Embryonic facial prominence (tissue), 1 donor: ENCODE measurements around the gene UBL7.
"Not testable (repeated sequence)": the region's sequence is repeated elsewhere in the genome, so short reads cannot be mapped to it uniquely, and the experiment has no call there.

Experiments
- DNase-seq: peaks from one replicate; pipeline ENCODE4 v3.0.0-alpha.2; 2016; ENCODE audit errors: extremely low spot score

Gene UBL7, protein sequence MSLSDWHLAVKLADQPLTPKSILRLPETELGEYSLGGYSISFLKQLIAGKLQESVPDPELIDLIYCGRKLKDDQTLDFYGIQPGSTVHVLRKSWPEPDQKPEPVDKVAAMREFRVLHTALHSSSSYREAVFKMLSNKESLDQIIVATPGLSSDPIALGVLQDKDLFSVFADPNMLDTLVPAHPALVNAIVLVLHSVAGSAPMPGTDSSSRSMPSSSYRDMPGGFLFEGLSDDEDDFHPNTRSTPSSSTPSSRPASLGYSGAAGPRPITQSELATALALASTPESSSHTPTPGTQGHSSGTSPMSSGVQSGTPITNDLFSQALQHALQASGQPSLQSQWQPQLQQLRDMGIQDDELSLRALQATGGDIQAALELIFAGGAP

DNA sequence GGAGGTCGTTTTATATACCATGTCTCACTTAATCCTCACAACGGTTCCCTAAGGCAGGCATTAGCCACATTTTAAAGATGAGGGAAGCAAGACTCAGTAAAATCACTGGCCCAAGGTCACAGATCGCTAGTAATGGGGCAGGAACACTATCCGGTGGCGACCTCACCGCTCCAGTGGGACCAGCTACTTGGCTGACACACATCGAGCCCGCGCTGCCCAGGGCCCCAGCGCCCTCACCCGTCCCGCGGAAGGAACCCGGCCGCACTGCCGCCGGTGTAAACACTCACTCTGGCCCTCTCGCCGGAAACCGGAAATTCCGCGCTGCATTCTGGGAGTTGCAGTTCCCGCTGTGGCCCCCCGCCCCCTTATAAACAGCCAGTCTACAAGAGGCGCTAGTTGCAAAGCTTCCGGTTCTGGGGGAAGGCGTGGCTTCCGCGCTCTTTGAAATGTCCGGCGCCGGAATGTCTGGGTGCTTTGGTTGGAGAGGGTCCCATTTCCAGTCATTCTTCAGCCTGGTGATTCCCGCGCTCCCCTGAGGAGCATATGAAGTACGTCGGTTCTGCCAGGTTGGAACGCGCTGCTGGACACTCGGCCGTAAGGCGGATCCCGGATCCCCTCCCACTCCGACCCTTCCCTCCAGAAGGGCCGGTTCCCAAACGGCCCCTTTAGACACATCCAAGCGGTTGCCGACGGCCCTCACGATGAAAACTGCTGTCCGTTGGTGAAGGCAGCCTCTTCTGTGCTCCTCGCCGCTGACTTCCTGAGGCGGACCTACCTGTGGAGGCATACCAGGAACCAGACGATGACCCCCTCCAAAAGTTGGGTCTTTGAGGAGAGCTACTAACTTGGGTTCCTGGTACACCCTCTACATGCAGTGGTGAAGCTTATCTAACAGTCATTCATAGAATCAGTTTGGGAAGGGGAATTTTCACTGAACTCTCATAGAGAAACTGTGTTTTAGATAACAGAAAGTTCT, at the start of gene UBL7:
TSS of gene UBL7 (minus strand) at position 290 of the 976 bp plus-strand sequence. CDS start 2,293 bp downstream, outside the sequence.
- DNase-seq: peak; percentile 91

GRCh38 chr15:74506515-74506840, 45.5 kb upstream of the UBL7 start:
- no peak for DNase-seq

DNA sequence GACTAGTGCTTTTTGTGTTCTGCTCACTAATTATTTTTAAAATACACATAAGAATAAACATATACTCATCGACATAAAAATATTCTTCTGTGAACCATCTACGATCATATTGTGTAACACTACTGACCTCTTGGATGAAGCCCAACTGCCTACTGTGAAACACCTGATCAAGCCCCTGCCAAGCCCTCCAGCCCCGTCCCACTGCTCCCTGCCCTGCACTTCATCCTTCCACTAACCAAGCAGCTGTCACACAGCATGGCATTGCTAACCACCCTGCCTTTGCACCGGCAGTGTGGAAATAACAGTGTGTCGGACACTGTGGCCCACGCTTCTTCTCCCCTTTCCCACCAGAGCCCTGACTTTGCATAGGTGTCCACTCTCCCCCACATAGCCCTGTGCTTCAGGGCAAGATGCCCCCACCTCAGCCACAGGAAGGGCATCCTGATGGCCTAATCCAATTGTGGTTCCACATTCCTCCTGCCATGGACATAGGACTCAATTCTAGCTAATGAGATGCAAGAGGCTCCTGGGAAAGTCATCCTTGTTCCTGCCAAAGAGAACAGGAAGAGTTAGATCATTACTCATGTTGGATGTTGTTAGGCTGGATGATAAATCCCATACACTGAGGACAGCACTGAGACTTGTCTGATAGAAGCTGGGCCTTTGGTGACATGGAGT, 45.0 kb upstream of the UBL7 start:
- no peak for DNase-seq

DNA sequence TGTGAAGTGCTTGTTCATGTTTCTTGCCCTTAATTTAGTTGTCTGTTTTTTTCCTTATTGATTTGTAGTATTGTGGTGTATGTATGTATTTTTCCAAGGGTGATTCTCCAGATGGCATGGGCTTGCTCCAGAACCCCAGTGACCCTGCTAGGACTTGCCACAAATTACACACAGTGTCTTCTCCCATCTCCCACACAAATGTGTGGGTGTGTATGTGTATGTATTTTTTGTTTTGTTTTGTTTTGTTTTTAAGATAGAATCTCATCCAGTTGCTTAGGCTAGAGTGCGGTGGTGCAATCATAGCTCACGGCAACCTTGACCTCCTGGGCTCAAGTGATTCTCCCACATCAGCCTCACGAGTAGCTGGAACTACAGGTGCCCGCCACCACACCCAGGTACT, 43.9 kb upstream of the UBL7 start:
- DNase-seq: no peak

- DNase-seq: no peak
Measured at GRCh38 chr15:74504418-74504817, 43.5 kb upstream of the UBL7 start.

DNA sequence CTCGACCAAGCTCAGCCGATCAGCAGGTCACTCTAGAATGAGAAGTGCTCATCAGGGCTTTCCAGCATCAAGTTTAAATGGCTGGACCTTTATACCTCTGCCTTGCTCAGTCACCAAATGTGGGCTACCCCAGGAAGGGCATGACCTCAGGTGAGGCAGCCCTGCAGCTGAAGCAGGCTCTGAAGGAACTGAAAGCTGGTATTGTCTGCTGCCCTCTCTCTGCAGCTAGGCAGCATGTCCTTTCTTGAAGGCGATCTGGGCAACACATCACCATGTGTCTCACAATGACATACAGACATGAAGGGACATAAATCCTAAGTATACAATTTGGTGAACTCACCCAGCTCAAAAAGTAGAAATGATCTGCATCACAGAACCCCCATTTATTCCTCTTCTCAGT, 41.3 kb upstream of the UBL7 start:
- DNase-seq: no peak

GRCh38 chr15:74500401-74500800, 39.4 kb upstream of the UBL7 start:
- DNase-seq: no peak

- no peak for DNase-seq
Measured at GRCh38 chr15:74499366-74499765, 38.4 kb upstream of the UBL7 start.

- DNase-seq: no peak
Measured at GRCh38 chr15:74497584-74497983, 36.6 kb upstream of the UBL7 start.

- no peak for DNase-seq
Measured at GRCh38 chr15:74496648-74497047, 35.7 kb upstream of the UBL7 start.

- no peak for DNase-seq
Measured at GRCh38 chr15:74490339-74490689, 29.4 kb upstream of the UBL7 start.

GRCh38 chr15:74489518-74490338, 28.8 kb upstream of the UBL7 start:
- DNase-seq: no peak

GRCh38 chr15:74488776-74489175, 27.8 kb upstream of the UBL7 start:
- DNase-seq: no peak

DNA sequence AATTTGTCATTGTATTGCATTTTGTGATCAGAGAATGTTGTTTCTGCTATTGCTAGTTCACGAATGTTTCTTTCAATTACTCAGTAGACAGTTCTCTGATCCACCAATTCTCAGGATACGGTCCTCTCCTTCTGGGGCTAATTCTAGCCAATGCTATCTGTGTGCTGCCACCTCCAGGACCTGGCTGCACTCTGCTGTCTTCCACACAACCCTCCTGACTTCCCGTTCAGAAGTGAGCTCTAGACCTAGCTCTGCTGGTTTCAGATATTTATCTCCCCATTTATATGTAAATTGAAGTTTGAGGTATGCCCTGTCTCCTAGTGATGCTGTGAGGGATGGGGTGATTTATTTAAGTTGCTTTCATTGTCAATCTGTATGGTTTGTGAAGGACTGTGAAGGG, 21.7 kb upstream of the UBL7 start:
- DNase-seq: no peak

DNA sequence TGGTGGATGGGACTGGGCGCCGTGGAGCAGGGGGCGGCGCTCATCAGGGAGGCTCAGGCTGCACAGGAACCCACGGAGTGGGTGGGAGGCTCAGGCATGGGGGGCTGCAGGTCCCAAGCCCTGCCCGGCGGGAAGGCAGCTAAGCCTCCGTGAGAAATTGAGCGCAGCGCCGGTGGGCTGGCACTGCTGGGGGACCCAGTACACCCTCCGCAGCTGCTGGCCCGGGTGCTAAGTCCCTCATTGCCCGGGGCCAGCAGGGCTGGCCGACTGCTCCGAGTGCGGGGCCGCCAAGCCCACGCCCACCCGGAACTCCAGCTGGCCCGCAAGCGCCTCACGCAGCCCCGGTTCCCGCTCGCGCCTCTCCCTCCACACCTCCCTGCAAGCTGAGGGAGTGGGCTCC, 19.4 kb upstream of the UBL7 start:
- DNase-seq: not testable (repeated sequence)

DNA sequence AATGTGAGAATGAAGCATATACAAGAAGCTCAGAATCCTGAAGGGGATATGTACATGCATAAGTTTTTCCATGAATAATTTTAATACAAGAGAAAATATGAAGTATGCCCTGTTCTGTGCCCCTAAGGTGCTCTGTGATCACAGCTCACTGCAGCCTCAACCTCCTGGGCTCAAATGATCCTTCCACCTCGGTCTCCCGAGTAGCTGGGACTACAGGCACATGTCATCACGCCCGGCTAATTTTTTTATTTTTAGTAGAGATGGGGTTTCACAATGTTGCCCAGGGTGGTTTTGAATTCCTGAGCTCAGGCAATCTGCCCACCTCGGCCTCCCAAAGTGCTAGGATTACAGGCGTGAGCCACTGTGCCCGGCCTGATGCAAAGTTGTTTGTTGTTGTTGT, 10.7 kb upstream of the UBL7 start:
- not testable (repeated sequence) for DNase-seq

DNA sequence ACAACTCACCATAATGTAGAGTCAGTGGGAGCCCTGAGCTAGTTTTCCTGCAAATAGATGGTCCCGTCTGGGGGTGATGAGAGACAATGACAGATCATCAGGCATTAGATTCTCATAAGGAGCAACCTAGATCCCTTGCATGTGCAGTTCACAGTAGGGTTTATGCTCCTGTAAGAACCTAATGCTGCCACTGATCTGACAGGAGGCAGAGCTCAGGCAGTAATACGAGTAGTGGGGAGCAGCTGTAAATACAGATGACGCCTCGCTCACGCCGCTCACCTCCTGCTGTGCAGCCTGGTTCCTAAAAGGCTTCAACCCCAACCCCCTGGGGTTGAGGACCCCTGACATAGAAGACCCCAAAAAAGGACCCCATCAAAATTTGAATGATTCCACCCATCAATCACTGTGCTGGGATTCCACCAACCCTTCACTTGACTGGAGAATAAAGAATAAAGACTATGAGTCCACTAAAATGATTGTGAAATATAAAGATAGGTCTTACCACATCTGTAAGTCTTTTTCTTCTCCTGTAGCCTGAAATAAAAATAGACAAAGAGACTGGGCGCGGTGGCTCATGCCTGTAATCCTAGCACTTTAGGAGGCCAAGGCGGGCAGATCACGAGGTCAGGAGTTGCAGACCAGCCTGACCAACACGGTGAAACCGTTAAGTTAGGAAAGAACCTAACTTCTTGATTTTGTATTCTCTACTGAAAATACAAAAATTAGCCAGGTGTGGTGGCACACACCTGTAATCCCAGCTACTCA, 9.9 kb upstream of the UBL7 start:
- no peak for DNase-seq

DNA sequence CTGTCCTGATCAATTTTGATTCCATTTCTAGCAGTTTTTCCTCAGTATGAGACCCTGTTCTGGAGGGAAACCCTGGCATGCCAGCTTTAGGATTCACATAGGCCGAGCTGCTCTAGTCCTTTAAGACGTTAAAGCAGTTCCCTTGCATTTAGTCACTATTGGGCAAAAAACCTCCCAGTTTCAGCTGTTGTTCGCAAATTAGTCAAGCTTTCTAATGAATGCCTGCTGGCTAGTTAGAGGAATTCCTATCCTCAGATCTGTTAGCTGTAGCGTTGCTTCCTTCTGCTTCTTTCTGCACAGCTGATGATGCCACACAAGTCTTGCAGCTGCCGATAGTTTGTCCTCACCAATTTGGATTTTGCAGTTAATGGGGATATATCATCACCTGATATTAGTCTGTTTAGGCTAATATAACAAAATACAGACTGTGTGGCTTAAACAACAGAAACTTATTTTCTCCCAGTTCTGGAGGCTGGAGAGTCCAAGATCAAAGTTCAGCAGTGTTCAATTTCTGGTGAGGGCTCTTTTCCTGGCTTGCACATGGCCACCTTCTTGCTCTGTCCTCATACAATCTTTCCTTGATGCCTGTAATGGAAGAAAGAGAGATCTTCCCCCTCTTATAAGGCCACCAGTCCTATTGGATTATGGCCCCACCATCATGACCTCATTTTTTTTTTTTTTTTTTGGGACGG, 7.5 kb upstream of the UBL7 start:
- no peak for DNase-seq

GRCh38 chr15:74466570-74466969, 5.6 kb upstream of the UBL7 start:
- no peak for DNase-seq

GRCh38 chr15:74464897-74465296, 3.9 kb upstream of the UBL7 start:
- DNase-seq: no peak
